Hepatocyte (in vitro differentiated cells): ENCODE data around the gene ASB4. TPM values are rescaled to one million over a fixed set of nuclear protein-coding genes. Genes with fewer than 3 reads are reported as not detected.

Experiments used
- DNase-seq: peaks from one replicate; pipeline ENCODE4 v3.0.0-alpha.2; 2016; ENCODE audit warnings: low spot score
- H2AFZ ChIP-seq: fragments of 200-600 bp; sonication (generic); 2 replicates; pipeline ENCODE4 v1.6.0; 2016; ENCODE audit warnings: antibody characterized with exemption, mild to moderate bottlenecking
- H3K27ac ChIP-seq: fragments of 200-600 bp; sonication (generic); 2 replicates; pipeline ENCODE4 v1.5.1; 2016; ENCODE audit warnings: mild to moderate bottlenecking
- H3K27me3 ChIP-seq: fragments of 200-600 bp; sonication (generic); 2 replicates; pipeline ENCODE4 v1.6.1; 2016
- H3K36me3 ChIP-seq: fragments of 200-600 bp; sonication (generic); replicated peaks from 2 replicates; pipeline ENCODE4 v1.5.1; 2016; ENCODE audit warnings: low read depth; ENCODE audit not compliant: insufficient read depth
- H3K4me1 ChIP-seq: fragments of 200-600 bp; sonication (generic); 2 replicates; pipeline ENCODE4 v1.5.1; 2016; ENCODE audit warnings: mild to moderate bottlenecking, moderate library complexity; ENCODE audit not compliant: insufficient read depth
- H3K4me2 ChIP-seq: fragments of 200-600 bp; sonication (generic); 2 replicates; pipeline ENCODE4 v1.6.0; 2016
- H3K4me3 ChIP-seq: fragments of 200-600 bp; sonication (generic); 2 replicates; pipeline ENCODE4 v1.5.1; 2016; ENCODE audit warnings: mild to moderate bottlenecking
- H3K79me2 ChIP-seq: fragments of 200-600 bp; sonication (generic); 2 replicates; pipeline ENCODE4 v1.6.0; 2017; ENCODE audit warnings: mild to moderate bottlenecking
- H3K9me2 ChIP-seq: fragments of 200-600 bp; sonication (generic); replicated peaks from 2 replicates; pipeline ENCODE4 v1.6.0; 2017; ENCODE audit warnings: mild to moderate bottlenecking; ENCODE audit not compliant: insufficient read depth
- H3K9me3 ChIP-seq: fragments of 200-600 bp; sonication (generic); 2 replicates; pipeline ENCODE4 v1.5.1; 2016; ENCODE audit warnings: low read depth, mild to moderate bottlenecking
- H4K20me1 ChIP-seq: fragments of 200-600 bp; sonication (generic); 2 replicates; pipeline ENCODE4 v1.6.0; 2016; ENCODE audit warnings: mild to moderate bottlenecking; ENCODE audit not compliant: insufficient read depth, poor library complexity, severe bottlenecking
- EZH2 ChIP-seq: fragments of 200-600 bp; sonication (generic); IDR thresholded peaks from 2 replicates; pipeline ENCODE4 v1.6.1; 2016; ENCODE audit warnings: antibody characterized with exemption, mild to moderate bottlenecking, borderline replicate concordance
- EZH2phosphoT487 ChIP-seq: fragments of 200-600 bp; sonication (generic); IDR thresholded peaks from one replicate; pipeline ENCODE4 v1.6.1; 2018; ENCODE audit warnings: antibody characterized with exemption, mild to moderate bottlenecking, low read depth, moderate library complexity; ENCODE audit not compliant: unreplicated experiment, severe bottlenecking
- WGBS: methylation state at CpG from one replicate; pipeline ENCODE4 v1.1.6; 2016; ENCODE audit warnings: low lambda C conversion rate; ENCODE audit errors: missing lambda C conversion rate; 5-methylcytosine and 5-hydroxymethylcytosine counted together
- polyA plus RNA-seq: library from polyadenylated mRNA; unstranded; fragments of >200 nt; fragmentation: Nextera tagmentation; extraction: Ambion mirVana; gene quantifications from 2 replicates; pipeline ENCODE4 v1.2.1, GENCODE V29; 2016
- total RNA-seq: library from RNA; depleted of rRNA; stranded (reverse); fragments of >200 nt; gene quantifications from 2 replicates; pipeline ENCODE4 v1.2.3, GENCODE V29; 2014
- TF ChIP-seq, protein P1 (sequence below): fragments of 200-600 bp; sonication (generic); IDR thresholded peaks from 2 replicates; pipeline ENCODE4 v1.5.1; 2016; ENCODE audit warnings: antibody characterized with exemption, mild to moderate bottlenecking; ENCODE audit not compliant: poor library complexity

Gene ASB4
- total and polyA plus RNA-seq, 2 experiments from 2014 or later = 0.03 to 0.35 TPM

DNA sequence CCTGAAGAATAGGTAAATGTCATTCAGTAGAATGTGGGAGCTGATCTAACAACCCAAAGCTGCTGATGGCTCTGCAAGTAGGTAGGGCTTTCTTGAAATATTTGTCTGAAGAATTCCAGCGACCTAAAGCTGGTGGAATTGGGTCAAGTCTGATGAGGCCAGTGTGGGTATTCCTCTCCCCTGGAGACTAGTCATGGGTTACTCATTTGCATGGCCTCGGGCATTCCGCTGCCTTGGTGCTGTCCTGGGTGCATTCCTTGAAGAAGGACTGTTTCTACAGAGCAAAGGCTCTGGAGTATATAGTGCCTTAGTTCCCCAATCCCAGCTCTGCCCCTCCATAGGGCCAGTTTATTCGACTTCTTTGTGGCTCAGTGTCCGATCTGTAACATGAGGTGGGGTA is 91.4 kb downstream of the ASB4 start:
- no peak overlapping the region for H3K4me3 ChIP-seq
- no peak overlapping the region for H2AFZ ChIP-seq
- no peaks in the 10 kb centered on the region for H3K9me2 ChIP-seq
- H3K4me1 ChIP-seq = no peaks in the 10 kb centered on the region
- no peaks in the 10 kb centered on the region for H4K20me1 ChIP-seq
- H3K36me3 ChIP-seq = no peaks in the 10 kb centered on the region
- H3K9me3 ChIP-seq = no peaks in the 10 kb centered on the region
- DNase-seq = no peak
- no peak overlapping the region for H3K4me2 ChIP-seq
- H3K27me3 ChIP-seq = no peaks in the 10 kb centered on the region
- TF ChIP-seq, protein P1, sequence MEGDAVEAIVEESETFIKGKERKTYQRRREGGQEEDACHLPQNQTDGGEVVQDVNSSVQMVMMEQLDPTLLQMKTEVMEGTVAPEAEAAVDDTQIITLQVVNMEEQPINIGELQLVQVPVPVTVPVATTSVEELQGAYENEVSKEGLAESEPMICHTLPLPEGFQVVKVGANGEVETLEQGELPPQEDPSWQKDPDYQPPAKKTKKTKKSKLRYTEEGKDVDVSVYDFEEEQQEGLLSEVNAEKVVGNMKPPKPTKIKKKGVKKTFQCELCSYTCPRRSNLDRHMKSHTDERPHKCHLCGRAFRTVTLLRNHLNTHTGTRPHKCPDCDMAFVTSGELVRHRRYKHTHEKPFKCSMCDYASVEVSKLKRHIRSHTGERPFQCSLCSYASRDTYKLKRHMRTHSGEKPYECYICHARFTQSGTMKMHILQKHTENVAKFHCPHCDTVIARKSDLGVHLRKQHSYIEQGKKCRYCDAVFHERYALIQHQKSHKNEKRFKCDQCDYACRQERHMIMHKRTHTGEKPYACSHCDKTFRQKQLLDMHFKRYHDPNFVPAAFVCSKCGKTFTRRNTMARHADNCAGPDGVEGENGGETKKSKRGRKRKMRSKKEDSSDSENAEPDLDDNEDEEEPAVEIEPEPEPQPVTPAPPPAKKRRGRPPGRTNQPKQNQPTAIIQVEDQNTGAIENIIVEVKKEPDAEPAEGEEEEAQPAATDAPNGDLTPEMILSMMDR = no peak
- TF ChIP-seq EZH2 = no peak
- TF ChIP-seq EZH2phosphoT487 = no peak
- 79% methylated on average over 5 of the region's 5 CpGs for WGBS
- H3K79me2 ChIP-seq = no peaks in the 10 kb centered on the region
- H3K27ac ChIP-seq = no peak overlapping the region

- no peak overlapping the region for H3K4me3 ChIP-seq
- H3K79me2 ChIP-seq = no peaks in the 10 kb centered on the region
- no peaks in the 10 kb centered on the region for H3K27me3 ChIP-seq
- peak; percentile 7 for DNase-seq
- H3K9me2 ChIP-seq = no peaks in the 10 kb centered on the region
- H3K27ac ChIP-seq = no peak overlapping the region
- no peaks in the 10 kb centered on the region for H4K20me1 ChIP-seq
- H3K36me3 ChIP-seq = no peaks in the 10 kb centered on the region
- peak overlapping the region; percentile 26 for H2AFZ ChIP-seq
- H3K4me1 ChIP-seq = no peaks in the 10 kb centered on the region
- TF ChIP-seq, protein P1 = no peak
- no peak for TF ChIP-seq EZH2
- TF ChIP-seq EZH2phosphoT487 = no peak
- no peaks in the 10 kb centered on the region for H3K9me3 ChIP-seq
- no peak overlapping the region for H3K4me2 ChIP-seq
- WGBS = 33% methylated on average over 3 of the region's 3 CpGs
Measured at GRCh38 chr7:95578299-95578855, 92.6 kb downstream of the ASB4 start.

- DNase-seq = no peak
- Histone ChIP-seq H3K4me3 (no peak overlapping the region), H3K27ac (no peak overlapping the region), H3K4me2 (no peak overlapping the region), H3K27me3 (no peaks in the 10 kb centered on the region), H3K9me2 (no peaks in the 10 kb centered on the region), H3K9me3 (no peaks in the 10 kb centered on the region), H4K20me1 (no peaks in the 10 kb centered on the region), H2AFZ (no peak overlapping the region), H3K79me2 (no peaks in the 10 kb centered on the region), H3K4me1 (no peaks in the 10 kb centered on the region), H3K36me3 (no peaks in the 10 kb centered on the region)
- 94% methylated on average over 7 of the region's 7 CpGs for WGBS
- TF ChIP-seq, protein P1 = no peak
- TF ChIP-seq EZH2 = no peak
- TF ChIP-seq EZH2phosphoT487 = no peak
Measured at GRCh38 chr7:95579318-95579717, 93.6 kb downstream of the ASB4 start.

- WGBS = 54% methylated on average over 3 of the region's 3 CpGs
- Histone ChIP-seq H4K20me1 (no peaks in the 10 kb centered on the region), H3K79me2 (no peaks in the 10 kb centered on the region), H3K9me2 (no peaks in the 10 kb centered on the region), H2AFZ (no peak overlapping the region), H3K4me3 (no peak overlapping the region), H3K36me3 (no peaks in the 10 kb centered on the region), H3K27ac (no peak overlapping the region), H3K27me3 (no peaks in the 10 kb centered on the region), H3K4me1 (no peaks in the 10 kb centered on the region), H3K9me3 (no peaks in the 10 kb centered on the region), H3K4me2 (no peak overlapping the region)
- TF ChIP-seq EZH2 (no peak), EZH2phosphoT487 (no peak)
- TF ChIP-seq, protein P1 = no peak
- no peak for DNase-seq
Measured at GRCh38 chr7:95581467-95581866, 95.7 kb downstream of the ASB4 start.
